ENCODE measurements around the gene PLS1.
"Not testable (repeated sequence)": the region's sequence is repeated elsewhere in the genome, so short reads cannot be mapped to it uniquely, and the experiment has no call there.

The PLS1 gene

GRCh38 chr3:142578329-142579223, 17.6 kb upstream of the PLS1 start, which contains the start of gene ATR:
Gene ATR, minus strand, starts transcription at chr3:142578733. Its CDS starts 29 bp downstream, at chr3:142578704.
- peak within 1 kb of the TSS; percentile 94 to 96 for H3K4me3 Mint-ChIP-seq
- ATAC-seq (replicated peaks) = peak; percentile 88
- DNase-seq = peak; percentile 94 to 95 (median 94)
- peak within 1 kb of the TSS; percentile 95 to 99 for H3K27ac Mint-ChIP-seq
- peaks cover 38 to 49% of the 10 kb centered on the region in 2 donors for H3K4me1 Mint-ChIP-seq (ENCODE audit: low read depth in 2 of 2)
- H3K9me3 Mint-ChIP-seq = no peaks in the 10 kb centered on the region
- H3K27me3 Mint-ChIP-seq = no peaks in the 10 kb centered on the region
- peaks cover 20% of the 10 kb centered on the region for H3K36me3 Mint-ChIP-seq (ENCODE audit: insufficient read depth)

DNA sequence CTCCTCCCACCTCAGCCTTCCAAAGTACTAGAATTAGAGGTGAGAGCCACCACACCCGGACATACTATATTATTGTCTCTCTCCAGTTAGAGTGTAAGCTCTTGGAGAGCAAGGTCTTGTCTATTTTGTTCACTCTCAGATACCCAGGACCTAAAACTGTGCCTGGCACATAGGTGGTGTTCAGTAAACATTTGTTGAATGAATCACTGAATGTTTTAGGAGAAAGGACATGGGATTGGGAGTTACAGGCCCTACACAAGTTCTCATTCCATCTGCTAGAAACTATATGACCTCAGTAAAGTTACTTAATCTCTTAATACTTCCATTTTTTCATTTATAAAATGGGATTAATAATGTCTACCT, 16.2 kb upstream of the PLS1 start:
- H3K4me1 Mint-ChIP-seq (ENCODE audit: low read depth in 2 of 2) = peaks cover 29 to 36% of the 10 kb centered on the region in 2 donors
- DNase-seq (no peak), ATAC-seq (replicated peaks) (no peak)
- peak overlapping the region; percentile 94 to 96 for H3K4me3 Mint-ChIP-seq
- peaks cover 0 to 6% of the 10 kb centered on the region in 2 donors for H3K27me3 Mint-ChIP-seq
- no peaks in the 10 kb centered on the region for H3K9me3 Mint-ChIP-seq
- peak overlapping the region; percentile 95 to 99 for H3K27ac Mint-ChIP-seq
- H3K36me3 Mint-ChIP-seq (ENCODE audit: insufficient read depth) = peaks cover 20% of the 10 kb centered on the region

DNA sequence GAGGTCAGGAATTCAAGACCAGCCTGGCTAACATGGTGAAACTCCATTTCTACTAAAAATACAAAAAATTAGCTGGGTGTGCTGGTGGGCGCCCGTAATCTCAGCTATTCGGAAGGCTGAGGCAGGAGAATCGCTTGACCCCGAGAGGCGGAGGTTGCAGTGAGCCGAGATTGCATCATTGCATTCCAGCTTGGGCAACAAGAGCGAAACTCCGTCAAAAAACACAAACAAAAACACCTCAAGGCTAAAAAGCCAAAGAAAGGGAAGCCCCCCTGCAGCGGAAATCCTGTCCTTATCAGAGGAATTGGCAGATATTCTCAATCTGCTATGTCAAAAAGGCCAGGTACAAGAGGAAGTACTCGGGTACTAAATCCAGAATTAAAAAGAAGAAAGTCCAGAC, 15.1 kb upstream of the PLS1 start:
- H3K9me3 Mint-ChIP-seq; H3K4me3 Mint-ChIP-seq; ATAC-seq (replicated peaks); DNase-seq; H3K27me3 Mint-ChIP-seq; H3K27ac Mint-ChIP-seq: not testable (repeated sequence)
- peaks cover 23% of the 10 kb centered on the region for H3K36me3 Mint-ChIP-seq (ENCODE audit: insufficient read depth)
- peaks cover 20 to 26% of the 10 kb centered on the region in 2 donors for H3K4me1 Mint-ChIP-seq (ENCODE audit: low read depth in 2 of 2)

GRCh38 chr3:142586803-142587406, 9.3 kb upstream of the PLS1 start:
- H3K4me3 Mint-ChIP-seq = no peak overlapping the region
- ATAC-seq (replicated peaks) (peak; percentile 82), DNase-seq (peak; percentile 21 to 28 (median 28))
- H3K27me3 Mint-ChIP-seq = peaks cover 0 to 6% of the 10 kb centered on the region in 2 donors
- H3K36me3 Mint-ChIP-seq (ENCODE audit: insufficient read depth) = peaks cover 3% of the 10 kb centered on the region
- no peaks in the 10 kb centered on the region for H3K9me3 Mint-ChIP-seq
- H3K27ac Mint-ChIP-seq = no peak overlapping the region
- H3K4me1 Mint-ChIP-seq (ENCODE audit: low read depth in 2 of 2) = no peaks in the 10 kb centered on the region

- Mint-ChIP-seq H3K4me1 (ENCODE audit: low read depth in 2 of 2) (no peaks in the 10 kb centered on the region), H3K9me3 (no peaks in the 10 kb centered on the region), H3K4me3 (no peak overlapping the region), H3K27me3 (peaks cover 0 to 6% of the 10 kb centered on the region in 2 donors), H3K36me3 (ENCODE audit: insufficient read depth) (peaks cover 3% of the 10 kb centered on the region), H3K27ac (no peak overlapping the region)
- DNase-seq = no peak
- ATAC-seq (replicated peaks) = no peak
Measured at GRCh38 chr3:142588703-142589102, 7.5 kb upstream of the PLS1 start.

DNA sequence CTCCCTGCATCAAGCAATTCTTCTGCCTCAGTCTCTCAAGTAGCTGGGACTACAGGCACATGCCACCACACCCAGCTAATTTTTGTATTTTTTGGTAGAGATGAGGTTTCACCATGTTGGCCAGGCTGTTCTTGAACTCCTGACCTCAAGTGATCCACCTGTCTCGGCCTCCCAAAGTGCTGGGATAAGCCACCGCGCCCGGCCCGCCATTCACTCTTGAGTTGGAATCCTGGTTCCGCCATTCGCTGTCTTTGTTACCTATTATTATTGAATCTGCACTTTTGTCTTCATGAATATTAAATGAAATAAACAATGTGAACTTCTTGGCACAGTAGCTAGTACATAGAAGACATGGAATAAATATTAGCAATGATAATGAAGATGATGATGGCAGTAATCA, 3.9 kb upstream of the PLS1 start:
- not testable (repeated sequence) for H3K27ac Mint-ChIP-seq; H3K9me3 Mint-ChIP-seq; H3K4me3 Mint-ChIP-seq; H3K4me1 Mint-ChIP-seq (ENCODE audit: low read depth in 2 of 2); H3K36me3 Mint-ChIP-seq (ENCODE audit: insufficient read depth); DNase-seq; ATAC-seq (replicated peaks); H3K27me3 Mint-ChIP-seq

DNA sequence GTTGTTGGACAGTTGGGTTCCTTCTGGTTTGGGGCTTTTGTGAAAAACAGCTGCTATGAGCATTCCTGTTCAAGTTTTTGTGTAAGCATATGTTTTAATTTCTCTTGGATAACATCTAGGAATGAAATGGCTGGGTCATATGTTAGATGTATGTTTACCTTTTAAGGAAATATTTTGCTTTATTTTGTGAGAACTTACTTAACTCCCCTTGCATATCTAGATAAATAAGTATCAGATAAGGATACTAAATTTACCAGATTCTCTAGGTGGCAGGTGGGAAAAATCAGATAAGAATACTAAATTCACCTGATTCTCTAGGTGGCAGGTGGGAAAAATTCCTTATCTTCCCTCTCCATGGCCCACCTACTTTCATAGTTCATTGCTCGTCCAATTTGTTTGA, 1.1 kb upstream of the PLS1 start:
- H3K4me3 Mint-ChIP-seq = peak overlapping the region; percentile 93 to 97
- H3K27ac Mint-ChIP-seq = no peak overlapping the region
- no peaks in the 10 kb centered on the region for H3K9me3 Mint-ChIP-seq
- no peaks in the 10 kb centered on the region for H3K27me3 Mint-ChIP-seq
- no peak for DNase-seq
- H3K36me3 Mint-ChIP-seq (ENCODE audit: insufficient read depth) = peaks cover 7% of the 10 kb centered on the region
- H3K4me1 Mint-ChIP-seq (ENCODE audit: low read depth in 2 of 2) = peaks cover 0 to 3% of the 10 kb centered on the region in 2 donors
- ATAC-seq (replicated peaks) = no peak

DNA sequence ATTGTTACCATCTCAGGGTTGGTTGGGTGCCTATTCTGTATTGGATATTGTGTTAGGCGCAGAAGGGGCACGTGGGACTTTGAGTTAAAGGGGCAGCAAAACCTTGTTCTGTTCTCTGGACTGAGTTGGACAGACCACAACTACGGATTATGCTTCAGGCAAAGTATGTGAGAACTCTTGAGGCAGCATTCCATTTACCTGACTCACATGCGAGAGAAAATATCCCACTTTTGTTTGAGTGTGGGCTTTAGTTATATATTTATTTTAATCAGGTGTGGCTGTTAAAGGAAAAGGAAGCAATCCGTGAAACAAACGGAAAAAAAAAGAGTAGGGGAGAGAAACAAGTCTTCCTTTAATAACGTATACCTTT, 627 bp upstream of the PLS1 start:
- ATAC-seq (replicated peaks) (no peak), DNase-seq (no peak)
- H3K4me3 Mint-ChIP-seq = peak overlapping the region; percentile 93 to 97
- H3K4me1 Mint-ChIP-seq (ENCODE audit: low read depth in 2 of 2) = peaks cover 0 to 3% of the 10 kb centered on the region in 2 donors
- H3K27me3 Mint-ChIP-seq = no peaks in the 10 kb centered on the region
- no peaks in the 10 kb centered on the region for H3K9me3 Mint-ChIP-seq
- H3K27ac Mint-ChIP-seq = peak overlapping the region; percentile 70 to 93
- H3K36me3 Mint-ChIP-seq (ENCODE audit: insufficient read depth) = peaks cover 7% of the 10 kb centered on the region

- Mint-ChIP-seq H3K36me3 (ENCODE audit: insufficient read depth) (peaks cover 7% of the 10 kb centered on the region), H3K27ac (peak overlapping the region; percentile 70 to 93), H3K27me3 (no peaks in the 10 kb centered on the region), H3K4me3 (peak overlapping the region; percentile 93 to 97), H3K4me1 (ENCODE audit: low read depth in 2 of 2) (peaks cover 0 to 3% of the 10 kb centered on the region in 2 donors), H3K9me3 (no peaks in the 10 kb centered on the region)
- DNase-seq (no peak), ATAC-seq (replicated peaks) (no peak)
Measured at GRCh38 chr3:142596726-142597088, 514 bp downstream of the PLS1 start.

GRCh38 chr3:142597906-142598305, 1.7 kb downstream of the PLS1 start:
- ATAC-seq (replicated peaks) = no peak

DNA sequence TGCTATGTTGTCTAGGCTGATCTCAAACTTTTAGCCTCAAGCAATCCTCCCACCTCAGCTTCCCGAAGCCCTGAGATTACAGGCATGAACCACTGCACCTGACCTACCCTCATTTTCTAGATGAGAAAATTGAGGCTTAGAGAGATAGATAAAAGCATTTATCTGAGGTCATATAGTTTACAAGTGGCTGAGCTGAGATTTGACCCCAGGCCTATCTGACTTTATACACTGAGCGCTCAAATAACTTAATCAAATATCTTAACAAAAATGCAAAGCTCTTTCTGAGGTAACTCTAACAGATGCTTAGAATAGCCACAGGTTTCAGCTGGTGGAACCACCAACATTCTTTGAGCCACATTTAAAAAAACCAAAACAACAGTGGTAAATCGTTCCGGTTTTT, 5.5 kb downstream of the PLS1 start:
- H3K27ac Mint-ChIP-seq = no peak overlapping the region
- H3K36me3 Mint-ChIP-seq (ENCODE audit: insufficient read depth) = peaks cover 2% of the 10 kb centered on the region
- no peaks in the 10 kb centered on the region for H3K9me3 Mint-ChIP-seq
- H3K27me3 Mint-ChIP-seq = no peaks in the 10 kb centered on the region
- no peak for ATAC-seq (replicated peaks)
- DNase-seq = no peak
- H3K4me3 Mint-ChIP-seq = no peak overlapping the region
- peaks cover 0 to 2% of the 10 kb centered on the region in 2 donors for H3K4me1 Mint-ChIP-seq (ENCODE audit: low read depth in 2 of 2)

More at GRCh38 chr3:142597906-142598305, 1.7 kb downstream of the PLS1 start:
- no peak for DNase-seq
- Mint-ChIP-seq H3K4me1 (ENCODE audit: low read depth in 2 of 2) (peaks cover 0 to 3% of the 10 kb centered on the region in 2 donors), H3K4me3 (peak overlapping the region; percentile 1 to 8), H3K36me3 (ENCODE audit: insufficient read depth) (peaks cover 8% of the 10 kb centered on the region), H3K9me3 (no peaks in the 10 kb centered on the region), H3K27me3 (no peaks in the 10 kb centered on the region), H3K27ac (no peak overlapping the region)

- peaks cover 2% of the 10 kb centered on the region for H3K36me3 Mint-ChIP-seq (ENCODE audit: insufficient read depth)
- no peaks in the 10 kb centered on the region for H3K4me1 Mint-ChIP-seq (ENCODE audit: low read depth in 2 of 2)
- no peaks in the 10 kb centered on the region for H3K27me3 Mint-ChIP-seq
- no peak for DNase-seq
- no peak overlapping the region for H3K4me3 Mint-ChIP-seq
- H3K9me3 Mint-ChIP-seq = no peaks in the 10 kb centered on the region
- no peak overlapping the region for H3K27ac Mint-ChIP-seq
- ATAC-seq (replicated peaks) = no peak
Measured at GRCh38 chr3:142602619-142603385, 6.6 kb downstream of the PLS1 start.

DNA sequence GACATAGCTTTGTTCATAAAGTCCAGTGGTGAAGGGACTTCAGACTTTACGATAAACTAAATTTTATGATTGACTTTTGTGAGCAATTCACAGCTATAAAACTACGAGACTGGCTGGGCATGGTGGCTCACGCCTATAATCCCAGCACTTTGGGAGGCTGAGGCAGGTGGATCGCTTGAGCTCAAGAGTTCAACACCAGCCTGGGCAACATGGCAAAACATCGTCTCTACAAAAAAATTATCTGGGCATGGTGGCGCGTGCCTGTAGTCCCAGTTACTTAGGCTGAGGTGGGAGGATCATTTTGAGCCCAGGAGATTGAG, 7.2 kb downstream of the PLS1 start:
- H3K27me3 Mint-ChIP-seq; DNase-seq; H3K36me3 Mint-ChIP-seq (ENCODE audit: insufficient read depth); H3K9me3 Mint-ChIP-seq; H3K4me1 Mint-ChIP-seq (ENCODE audit: low read depth in 2 of 2); H3K27ac Mint-ChIP-seq; ATAC-seq (replicated peaks); H3K4me3 Mint-ChIP-seq: not testable (repeated sequence)
